ENCODE data around the gene OSBPL10.

The OSBPL10 gene

DNA sequence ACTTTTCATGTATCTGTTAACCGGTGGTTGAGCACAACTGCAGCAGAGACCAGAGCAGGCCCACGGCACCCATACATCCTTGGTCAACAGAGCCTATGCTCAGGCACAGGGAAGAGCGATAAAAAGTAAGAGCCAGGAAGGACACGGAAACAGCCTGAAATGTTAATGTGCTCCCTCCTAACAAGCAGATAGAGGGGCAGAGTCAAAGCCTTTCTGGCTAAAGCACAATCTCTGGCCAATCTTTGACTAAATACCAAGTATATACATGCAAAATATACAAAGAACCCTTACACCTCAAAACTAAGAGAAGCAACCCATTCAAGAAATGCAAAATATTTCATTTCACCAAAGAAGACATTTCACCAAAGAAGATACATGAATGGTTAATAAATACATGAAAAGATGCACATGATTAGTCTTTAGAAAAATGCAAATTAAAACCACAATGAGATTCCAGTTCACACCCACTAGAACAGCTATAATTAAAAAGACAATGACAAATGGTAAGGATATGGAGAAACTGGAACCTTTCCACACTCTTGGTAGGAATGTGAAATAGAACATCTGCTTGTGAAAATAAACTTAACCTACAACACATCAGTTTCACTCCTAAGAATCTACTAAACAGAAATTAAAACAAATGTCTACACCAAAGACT lies 88.0 kb downstream of the OSBPL10 start:
- Histone ChIP-seq H3K27ac (ENCODE audit: low read depth, low read length, poor library complexity, severe bottlenecking) (peak overlapping the region; percentile 84), H3K36me3 (ENCODE audit: insufficient read depth, low read length) (peaks cover 11% of the 10 kb centered on the region), H3K9ac (ENCODE audit: low read length) (peak overlapping the region; percentile 61), H3K4me3 (ENCODE audit: low read depth, low read length, poor library complexity, severe bottlenecking) (peak overlapping the region; percentile 30), H3K4me1 (ENCODE audit: insufficient read depth, low read length, severe bottlenecking) (peaks cover 76% of the 10 kb centered on the region), H3F3A (ENCODE audit: insufficient read depth, low read length) (no peaks in the 10 kb centered on the region), H3K9me2 (ENCODE audit: low read depth, low read length) (no peaks in the 10 kb centered on the region), H3K4me2 (ENCODE audit: low read length) (peak overlapping the region; percentile 65), H3K27me3 (ENCODE audit: insufficient read depth, low read length) (no peaks in the 10 kb centered on the region), H4K20me1 (ENCODE audit: insufficient read depth, low read length) (no peaks in the 10 kb centered on the region), H3K79me2 (ENCODE audit: insufficient read depth, low read length) (peaks cover 45% of the 10 kb centered on the region), H3K9me3 (ENCODE audit: low read length) (no peaks in the 10 kb centered on the region), H2AFZ (ENCODE audit: low read length) (no peak overlapping the region)
- TF ChIP-seq, protein P1, sequence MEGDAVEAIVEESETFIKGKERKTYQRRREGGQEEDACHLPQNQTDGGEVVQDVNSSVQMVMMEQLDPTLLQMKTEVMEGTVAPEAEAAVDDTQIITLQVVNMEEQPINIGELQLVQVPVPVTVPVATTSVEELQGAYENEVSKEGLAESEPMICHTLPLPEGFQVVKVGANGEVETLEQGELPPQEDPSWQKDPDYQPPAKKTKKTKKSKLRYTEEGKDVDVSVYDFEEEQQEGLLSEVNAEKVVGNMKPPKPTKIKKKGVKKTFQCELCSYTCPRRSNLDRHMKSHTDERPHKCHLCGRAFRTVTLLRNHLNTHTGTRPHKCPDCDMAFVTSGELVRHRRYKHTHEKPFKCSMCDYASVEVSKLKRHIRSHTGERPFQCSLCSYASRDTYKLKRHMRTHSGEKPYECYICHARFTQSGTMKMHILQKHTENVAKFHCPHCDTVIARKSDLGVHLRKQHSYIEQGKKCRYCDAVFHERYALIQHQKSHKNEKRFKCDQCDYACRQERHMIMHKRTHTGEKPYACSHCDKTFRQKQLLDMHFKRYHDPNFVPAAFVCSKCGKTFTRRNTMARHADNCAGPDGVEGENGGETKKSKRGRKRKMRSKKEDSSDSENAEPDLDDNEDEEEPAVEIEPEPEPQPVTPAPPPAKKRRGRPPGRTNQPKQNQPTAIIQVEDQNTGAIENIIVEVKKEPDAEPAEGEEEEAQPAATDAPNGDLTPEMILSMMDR (IDR thresholded peaks at IDR 0.05; ENCODE audit: low read length) = no peak

DNA sequence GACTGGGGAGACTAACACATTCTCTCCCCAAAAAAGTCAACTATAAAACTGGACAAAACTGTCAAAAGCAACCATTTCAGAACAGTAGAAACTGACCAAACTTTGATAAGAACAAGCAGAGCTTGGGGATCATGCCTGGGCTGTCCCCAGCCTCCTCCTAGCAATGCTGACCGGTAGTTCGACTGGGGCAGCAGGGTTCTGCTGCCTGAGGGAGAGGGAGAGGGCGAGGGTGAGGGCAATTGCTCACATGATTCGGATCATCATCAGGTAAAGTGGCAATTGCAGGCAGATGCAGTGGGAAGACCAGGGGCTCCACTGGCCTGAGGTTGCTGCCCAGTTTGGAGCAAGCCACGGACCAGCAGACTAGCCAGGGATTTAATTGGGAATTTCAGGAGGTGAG lies 88.6 kb downstream of the OSBPL10 start:
- Histone ChIP-seq H3K79me2 (ENCODE audit: insufficient read depth, low read length) (peaks cover 49% of the 10 kb centered on the region), H3K4me2 (ENCODE audit: low read length) (peak overlapping the region; percentile 65), H3K4me3 (ENCODE audit: low read depth, low read length, poor library complexity, severe bottlenecking) (peak overlapping the region; percentile 30), H3F3A (ENCODE audit: insufficient read depth, low read length) (no peaks in the 10 kb centered on the region), H4K20me1 (ENCODE audit: insufficient read depth, low read length) (no peaks in the 10 kb centered on the region), H3K36me3 (ENCODE audit: insufficient read depth, low read length) (peaks cover 16% of the 10 kb centered on the region), H3K9me3 (ENCODE audit: low read length) (no peaks in the 10 kb centered on the region), H3K9ac (ENCODE audit: low read length) (peak overlapping the region; percentile 61), H3K27ac (ENCODE audit: low read depth, low read length, poor library complexity, severe bottlenecking) (peak overlapping the region; percentile 84), H3K4me1 (ENCODE audit: insufficient read depth, low read length, severe bottlenecking) (peaks cover 74% of the 10 kb centered on the region), H3K27me3 (ENCODE audit: insufficient read depth, low read length) (no peaks in the 10 kb centered on the region), H3K9me2 (ENCODE audit: low read depth, low read length) (no peaks in the 10 kb centered on the region), H2AFZ (ENCODE audit: low read length) (no peak overlapping the region)
- no peak for TF ChIP-seq EZH2 (IDR thresholded peaks at IDR 0.05; ENCODE audit: borderline replicate concordance, low read length)
- TF ChIP-seq, protein P1 (IDR thresholded peaks at IDR 0.05; ENCODE audit: low read length) = no peak

DNA sequence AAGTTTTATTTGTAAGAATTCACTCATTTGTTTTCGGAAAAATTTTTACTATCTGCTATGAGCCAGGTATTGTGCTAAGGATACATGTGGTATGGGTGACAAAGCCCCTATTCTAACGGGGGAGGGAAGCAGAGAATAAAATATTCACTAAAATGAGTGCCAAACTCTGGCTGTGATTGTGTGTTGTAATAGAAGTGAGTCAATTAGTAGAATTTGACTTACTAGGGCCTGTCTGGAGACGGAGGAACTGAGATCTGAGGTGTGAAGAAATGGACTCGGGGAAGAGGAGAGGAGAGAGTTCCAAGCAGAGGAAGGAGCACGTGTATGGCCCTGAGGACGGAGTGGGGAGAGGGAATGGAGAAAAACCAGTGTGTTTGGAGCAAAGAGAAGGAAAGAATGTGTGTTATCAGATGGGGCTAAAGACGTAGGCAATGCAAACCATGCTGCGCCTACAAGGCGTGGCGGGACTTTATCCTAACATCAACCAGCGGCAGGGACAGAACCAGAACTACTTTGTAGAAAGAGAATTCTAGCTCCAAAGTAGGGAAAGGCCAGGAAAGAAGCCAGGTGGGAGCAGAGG lies 89.1 kb downstream of the OSBPL10 start:
- TF ChIP-seq EZH2 (IDR thresholded peaks at IDR 0.05; ENCODE audit: borderline replicate concordance, low read length) = no peak
- TF ChIP-seq, protein P1 (IDR thresholded peaks at IDR 0.05; ENCODE audit: low read length) = no peak
- no peaks in the 10 kb centered on the region for H4K20me1 ChIP-seq (ENCODE audit: insufficient read depth, low read length)
- H3K27me3 ChIP-seq (ENCODE audit: insufficient read depth, low read length) = no peaks in the 10 kb centered on the region
- H2AFZ ChIP-seq (ENCODE audit: low read length) = no peak overlapping the region
- no peaks in the 10 kb centered on the region for H3K9me3 ChIP-seq (ENCODE audit: low read length)
- no peaks in the 10 kb centered on the region for H3K9me2 ChIP-seq (ENCODE audit: low read depth, low read length)
- peaks cover 74% of the 10 kb centered on the region for H3K4me1 ChIP-seq (ENCODE audit: insufficient read depth, low read length, severe bottlenecking)
- peak overlapping the region; percentile 65 for H3K4me2 ChIP-seq (ENCODE audit: low read length)
- H3F3A ChIP-seq (ENCODE audit: insufficient read depth, low read length) = no peaks in the 10 kb centered on the region
- H3K27ac ChIP-seq (ENCODE audit: low read depth, low read length, poor library complexity, severe bottlenecking) = peak overlapping the region; percentile 84
- peaks cover 54% of the 10 kb centered on the region for H3K79me2 ChIP-seq (ENCODE audit: insufficient read depth, low read length)
- peak overlapping the region; percentile 30 for H3K4me3 ChIP-seq (ENCODE audit: low read depth, low read length, poor library complexity, severe bottlenecking)
- peak overlapping the region; percentile 61 for H3K9ac ChIP-seq (ENCODE audit: low read length)
- H3K36me3 ChIP-seq (ENCODE audit: insufficient read depth, low read length) = peaks cover 17% of the 10 kb centered on the region

Data from OCI-LY1 (cell line).